GM19438 (cell line): ENCODE results near the gene MEDAG.

Source experiments
- ATAC-seq: cut with Tn5 transposase; IDR thresholded peaks from one replicate; pipeline ENCODE4 v1.9.1; 2021; ENCODE audit warnings: low read depth; ENCODE audit not compliant: unreplicated experiment

Gene MEDAG

DNA sequence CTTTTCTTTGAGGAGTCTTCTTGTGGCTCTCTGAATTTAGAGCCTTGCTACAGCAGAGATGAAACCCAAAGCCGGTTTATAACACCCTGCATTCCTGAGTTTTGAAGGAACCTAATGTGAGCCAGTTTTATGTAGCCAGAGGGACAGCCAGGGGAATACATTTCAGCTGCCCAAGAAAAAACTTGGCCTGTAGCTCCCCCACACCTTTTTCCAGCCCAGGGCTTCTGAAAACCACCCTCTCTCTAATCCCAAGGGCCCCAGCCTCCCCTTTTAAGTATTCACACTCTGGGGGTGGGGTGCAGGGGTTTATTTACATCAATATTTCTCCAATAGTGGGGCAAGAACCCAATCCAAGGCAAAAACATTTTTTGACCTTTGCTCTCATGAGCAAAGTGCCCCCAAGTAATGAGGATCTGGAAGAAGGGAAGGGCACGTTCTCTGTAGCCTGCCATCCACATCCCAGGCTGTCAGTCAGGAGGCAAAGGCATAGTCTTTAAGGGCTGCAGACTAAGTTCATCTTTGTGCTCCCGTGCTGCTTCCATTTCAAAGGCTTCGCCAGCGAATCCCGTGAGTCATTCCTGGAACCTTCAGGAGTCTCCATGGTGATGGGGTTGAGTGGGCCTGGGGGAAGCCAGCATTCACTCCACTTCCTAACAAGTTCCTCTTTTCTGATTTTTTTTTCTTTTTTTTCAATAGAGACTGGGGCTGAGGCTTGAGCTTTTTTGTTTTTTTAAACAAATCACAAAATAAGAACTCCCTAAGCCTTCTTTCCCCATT is 33.2 kb upstream of the MEDAG start:
- no peak for ATAC-seq

- no peak for ATAC-seq
These were observed 32.6 kb upstream of the MEDAG start for GRCh38 chr13:30873499-30873898.

DNA sequence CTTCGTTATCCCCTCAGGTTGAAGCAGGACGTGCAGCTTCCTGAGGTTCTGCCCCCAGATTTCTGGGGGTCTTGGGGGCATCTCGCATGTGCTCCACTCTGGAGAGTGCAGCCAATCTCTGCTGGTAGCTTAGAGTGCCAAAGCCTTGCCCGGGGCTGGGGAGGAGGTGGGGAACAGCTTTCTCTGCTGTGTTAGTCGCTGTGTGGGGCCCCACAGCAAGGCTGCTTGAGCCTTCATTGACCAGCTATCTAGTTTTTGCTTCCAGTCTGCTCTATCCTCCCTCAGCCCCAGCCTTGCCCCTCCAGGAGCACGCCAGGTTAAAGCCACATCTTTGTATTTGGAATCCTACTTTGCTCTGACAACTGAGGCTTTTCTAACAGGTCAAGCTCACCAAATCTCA is 32.0 kb upstream of the MEDAG start:
- no peak for ATAC-seq

GRCh38 chr13:30874561-30874960 is 31.5 kb upstream of the MEDAG start:
- no peak for ATAC-seq

DNA sequence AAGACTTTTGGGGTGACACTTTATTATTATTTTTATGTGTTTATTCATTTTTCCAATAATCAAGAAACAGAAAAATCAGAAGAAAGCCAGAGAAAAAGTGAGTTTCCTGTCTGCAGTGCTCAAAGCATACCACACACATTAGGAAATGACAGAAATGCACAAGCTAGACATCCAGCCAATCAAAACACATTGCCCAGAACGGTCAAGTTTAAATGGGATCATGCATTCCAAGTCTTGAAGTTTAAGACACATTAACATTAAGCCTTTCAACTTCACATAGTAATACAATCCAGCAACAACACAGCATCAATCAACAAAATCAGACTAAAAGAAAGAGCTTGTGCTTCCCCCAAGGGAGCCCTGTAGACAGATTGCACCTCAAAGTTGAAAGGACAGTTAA is 28.7 kb upstream of the MEDAG start:
- no peak for ATAC-seq

DNA sequence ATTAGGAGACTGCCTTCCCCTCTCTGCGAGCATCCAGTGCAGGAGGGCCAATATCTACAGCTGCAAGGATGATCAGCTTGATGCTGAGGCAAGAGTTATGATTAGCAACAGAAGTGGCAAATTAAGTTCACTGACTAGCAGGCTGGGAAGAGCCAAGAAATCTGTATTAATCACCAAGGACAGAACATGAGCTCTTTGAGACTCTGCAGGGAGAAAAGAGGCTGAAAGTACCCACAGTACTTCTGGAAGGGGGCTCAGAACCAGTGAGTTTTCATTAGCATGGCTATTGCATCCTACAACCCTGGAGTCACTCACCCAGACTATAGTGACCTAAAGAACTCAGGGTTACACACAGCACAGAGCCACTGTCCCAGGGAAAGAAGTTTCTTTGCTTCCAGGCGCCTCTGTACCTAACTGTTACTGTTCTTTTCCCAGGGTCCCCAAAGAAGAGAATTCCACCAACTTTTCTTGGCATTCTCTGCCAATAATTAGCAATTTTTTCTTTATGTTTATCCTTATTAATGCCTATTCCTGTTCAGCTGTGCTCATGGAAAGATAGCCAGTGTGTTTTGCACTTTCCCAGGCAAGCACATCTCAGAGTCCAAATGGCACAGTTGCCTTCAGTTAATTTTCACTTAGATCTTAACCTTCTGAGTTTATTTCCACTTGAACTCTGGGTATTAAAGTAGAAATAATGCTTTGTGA is 25.8 kb upstream of the MEDAG start:
- no peak for ATAC-seq

DNA sequence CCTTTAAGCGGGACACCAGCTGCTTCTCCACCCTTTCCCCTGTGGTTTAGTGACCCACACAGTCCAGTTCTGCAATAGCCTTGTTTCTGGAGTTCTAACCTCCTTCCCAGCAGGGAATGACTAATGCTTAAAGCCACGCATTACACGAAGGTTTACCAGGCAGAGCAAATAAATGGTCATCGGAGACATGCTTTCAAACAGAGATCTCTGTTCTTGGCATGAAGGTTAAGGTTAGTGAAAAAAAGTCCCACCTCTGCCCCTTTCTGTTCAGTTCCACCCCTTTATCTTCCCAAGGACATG is 25.3 kb upstream of the MEDAG start:
- no peak for ATAC-seq

DNA sequence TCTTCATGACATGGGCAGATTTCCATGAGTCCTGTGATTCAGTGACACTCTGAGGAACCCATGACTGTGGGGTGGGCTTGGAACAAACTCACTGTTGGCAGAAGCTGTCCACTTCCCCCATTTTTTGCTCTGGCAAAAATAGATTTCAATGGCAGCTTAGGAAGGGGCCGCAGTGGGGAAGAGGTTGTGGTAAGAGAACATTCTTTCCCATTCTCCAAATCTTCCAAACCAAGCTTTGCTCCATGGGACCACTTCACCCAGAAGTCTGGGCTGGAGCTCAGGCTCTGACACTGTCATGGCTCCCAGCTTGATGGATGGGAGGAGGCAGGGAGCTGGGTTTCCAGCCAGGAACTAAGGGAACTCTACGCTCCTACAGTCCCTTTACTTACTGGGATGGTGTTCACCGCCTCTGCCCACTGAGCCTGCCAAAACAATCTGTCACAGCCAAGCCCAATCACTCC is 24.9 kb upstream of the MEDAG start:
- no peak for ATAC-seq

DNA sequence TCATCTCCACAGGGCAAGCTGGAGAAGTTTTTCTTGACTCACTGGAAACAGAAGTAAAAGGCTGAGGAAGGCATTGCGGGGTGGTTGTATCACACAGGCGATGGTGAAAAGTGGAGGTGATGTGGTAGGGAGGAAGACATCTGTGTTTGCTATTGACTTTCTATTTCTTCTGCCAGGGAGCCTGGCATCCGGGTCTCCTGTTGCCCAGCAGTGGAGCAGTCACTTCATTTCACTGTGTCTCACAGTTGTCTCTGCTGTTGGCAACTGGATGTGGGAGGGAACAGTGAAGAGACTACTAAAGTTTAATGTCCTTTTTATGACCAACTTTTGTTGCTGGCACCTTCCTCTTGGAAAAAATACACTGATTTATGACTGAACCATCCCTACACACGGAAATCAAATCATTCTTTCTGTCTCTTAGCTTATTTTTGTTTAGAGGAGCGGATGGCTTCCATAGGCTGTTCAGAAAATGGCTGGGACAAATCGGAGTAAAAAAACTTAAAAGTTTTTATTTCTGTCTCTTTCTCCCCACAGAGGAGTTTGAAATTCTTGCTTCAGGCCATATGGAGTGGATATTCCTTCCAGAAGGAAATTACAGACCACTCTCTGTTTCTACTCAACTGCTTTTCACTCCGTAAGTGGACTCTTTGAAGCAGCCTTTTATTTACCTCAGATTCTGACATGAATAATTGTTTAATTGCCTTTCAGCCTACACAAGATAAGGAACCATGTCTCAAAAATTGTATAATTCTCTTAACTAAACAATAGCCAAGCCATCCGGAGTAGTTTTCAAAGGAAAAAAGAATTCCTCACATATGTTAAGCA is 23.8 kb upstream of the MEDAG start:
- ATAC-seq = no peak

GRCh38 chr13:30882996-30883766 is 22.9 kb upstream of the MEDAG start:
- no peak for ATAC-seq

DNA sequence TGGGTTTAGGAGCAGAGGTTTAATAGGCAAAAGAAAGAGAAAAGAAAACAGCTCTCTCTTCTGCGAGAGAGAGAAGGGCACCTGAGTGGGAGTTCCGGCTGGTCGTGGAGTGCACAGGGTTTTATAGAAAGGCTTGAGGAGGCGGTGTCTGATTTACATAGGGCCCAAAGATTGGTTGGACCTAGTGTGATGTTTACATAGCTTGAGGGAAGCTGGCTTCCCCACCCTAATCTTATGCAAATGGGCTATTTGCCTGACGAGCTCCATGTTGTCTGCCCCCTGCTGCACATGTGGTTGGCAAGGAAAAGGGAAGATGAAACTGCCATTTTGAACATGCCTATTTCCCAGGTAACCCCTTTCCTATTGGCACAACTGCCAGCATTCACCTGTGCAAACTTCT is 21.5 kb upstream of the MEDAG start:
- ATAC-seq = no peak

GRCh38 chr13:30889196-30889690 is 16.8 kb upstream of the MEDAG start:
- no peak for ATAC-seq

DNA sequence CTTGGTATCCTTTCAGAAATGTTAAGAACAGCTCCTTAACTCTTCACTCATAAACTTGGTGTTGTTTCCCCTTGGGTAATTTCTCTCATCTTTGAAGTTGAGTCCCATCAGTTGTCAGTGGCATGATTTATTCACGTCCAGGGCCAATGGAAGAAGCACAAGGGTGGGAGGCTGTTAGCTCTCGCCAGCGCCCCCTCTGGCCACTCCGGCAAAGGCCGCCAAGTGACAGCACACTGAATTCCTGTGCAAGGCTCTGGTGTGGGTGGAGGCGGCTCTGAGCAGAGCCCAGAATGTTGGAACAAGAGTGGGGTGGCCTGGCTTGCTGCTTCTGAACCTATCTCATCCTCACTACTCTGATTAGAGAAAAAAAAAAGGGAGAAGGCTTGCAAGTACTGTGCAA is 13.1 kb upstream of the MEDAG start:
- ATAC-seq = no peak

DNA sequence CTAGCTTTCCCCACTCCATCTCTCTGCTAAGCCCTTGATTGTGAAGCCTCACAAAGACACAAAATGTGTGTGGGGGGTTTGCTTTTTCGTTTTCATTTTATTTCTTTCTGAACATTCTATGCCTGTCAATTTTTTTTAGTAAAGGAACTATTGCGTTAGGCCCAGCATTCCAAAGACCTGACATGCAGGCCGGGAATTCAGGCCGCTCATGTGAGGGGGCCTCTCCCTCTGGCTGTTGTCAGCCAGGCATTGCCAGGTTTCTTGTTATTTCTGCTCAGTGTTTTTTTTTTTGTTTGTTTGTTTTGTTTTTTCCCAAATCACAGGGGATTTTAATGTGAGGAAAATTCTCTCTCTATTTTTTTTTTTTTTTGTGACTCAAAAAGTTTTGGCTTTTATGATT is 10.3 kb upstream of the MEDAG start:
- no peak for ATAC-seq

GRCh38 chr13:30898070-30898469 is 8.0 kb upstream of the MEDAG start:
- no peak for ATAC-seq

- ATAC-seq = no peak
These were observed 7.3 kb upstream of the MEDAG start for GRCh38 chr13:30898678-30899241.

GRCh38 chr13:30900436-30900835 is 5.6 kb upstream of the MEDAG start:
- no peak for ATAC-seq

DNA sequence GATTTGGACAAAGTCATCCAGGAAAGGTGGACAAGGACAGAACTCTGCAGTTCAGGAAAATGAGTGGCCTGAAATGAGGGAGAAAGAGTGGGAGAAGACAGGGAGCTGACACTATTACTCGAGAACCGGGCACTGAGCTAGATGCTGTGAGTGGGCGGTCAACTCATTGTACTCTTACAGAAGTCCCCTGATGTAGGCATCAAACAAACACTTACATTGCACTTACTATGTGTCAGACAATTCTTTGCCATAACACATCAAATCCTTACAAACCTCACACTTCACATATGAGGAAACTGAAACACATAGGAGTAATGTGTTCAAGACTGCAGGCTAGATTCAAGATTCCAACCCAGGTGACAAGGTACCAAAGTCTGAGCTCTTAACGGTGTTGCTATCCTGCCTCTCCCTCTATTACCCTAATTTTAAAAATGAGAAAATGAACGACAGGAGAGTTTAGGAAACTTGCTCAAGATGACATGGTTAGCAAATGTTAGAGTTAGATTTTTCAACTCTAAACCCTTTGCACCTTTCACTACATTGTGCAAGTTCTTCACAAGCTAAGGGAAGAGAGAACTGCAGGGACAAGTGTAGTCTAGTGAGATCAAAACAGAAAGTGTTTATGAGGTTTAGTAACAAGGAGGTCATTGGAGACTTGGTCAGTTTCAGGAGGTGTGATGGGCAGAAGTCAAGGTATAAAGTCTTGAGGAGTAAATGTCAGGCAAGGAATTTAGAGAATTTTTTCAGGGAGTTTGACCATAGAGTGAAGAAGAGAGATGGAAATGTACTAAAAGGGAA is 4.9 kb upstream of the MEDAG start:
- ATAC-seq = no peak

- ATAC-seq = no peak
These were observed 2.0 kb upstream of the MEDAG start for GRCh38 chr13:30904043-30904442.
